Measurements from ENCODE around the gene TAF1L.
A peak's percentile ranks its signal among the peaks of the same experiment; 100 is the strongest.

The TAF1L gene

DNA sequence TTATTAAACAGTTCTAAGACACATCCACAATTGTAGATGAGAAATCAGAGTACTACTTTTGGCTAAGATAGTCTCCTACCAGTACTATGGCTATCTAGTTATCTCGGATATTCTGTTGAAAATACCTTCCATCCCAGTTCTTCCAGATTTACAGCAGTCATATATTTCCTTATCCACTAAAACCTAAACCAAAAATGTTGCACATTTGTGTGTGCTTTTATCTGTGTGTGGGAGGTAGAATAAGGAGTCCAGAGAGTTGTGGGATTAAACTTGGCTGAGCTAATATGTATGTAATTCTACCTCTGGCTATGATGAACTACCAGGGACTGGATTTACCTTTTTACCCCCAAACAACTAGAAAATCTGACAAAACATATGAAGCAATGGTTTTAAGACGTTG lies 45.0 kb downstream of the TAF1L start:
- DNase-seq, result no peak

DNA sequence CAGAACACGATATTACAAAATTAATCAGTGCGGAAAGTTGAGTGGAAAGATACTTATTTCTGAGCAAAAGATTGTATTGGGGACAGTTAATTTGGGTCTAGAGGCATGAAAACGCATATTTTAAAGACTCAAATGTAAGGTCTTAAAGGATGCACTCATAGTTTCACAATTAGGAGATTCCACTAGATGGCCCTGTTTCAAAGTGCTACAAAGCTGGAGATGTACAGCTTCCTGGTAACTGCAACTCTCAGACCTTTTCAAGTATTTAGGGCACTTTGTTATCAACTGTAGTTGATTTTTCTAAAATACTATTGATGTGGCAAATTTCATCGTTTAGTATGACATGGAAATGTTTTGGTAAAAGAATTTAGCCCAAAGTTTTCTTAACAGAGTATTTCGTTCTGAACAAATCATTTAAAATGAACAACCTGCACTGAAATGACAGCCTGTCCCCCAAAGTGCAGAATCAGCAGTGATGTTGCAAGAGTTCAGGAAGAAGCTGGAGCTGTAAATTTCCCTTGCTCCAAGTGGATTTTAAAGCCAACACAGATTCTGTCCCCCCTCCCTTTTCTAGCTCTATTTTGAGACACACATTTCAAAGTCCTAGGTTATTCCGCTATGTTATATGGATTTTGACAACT lies 46.3 kb downstream of the TAF1L start:
- DNase-seq, result peak; percentile 28

DNA sequence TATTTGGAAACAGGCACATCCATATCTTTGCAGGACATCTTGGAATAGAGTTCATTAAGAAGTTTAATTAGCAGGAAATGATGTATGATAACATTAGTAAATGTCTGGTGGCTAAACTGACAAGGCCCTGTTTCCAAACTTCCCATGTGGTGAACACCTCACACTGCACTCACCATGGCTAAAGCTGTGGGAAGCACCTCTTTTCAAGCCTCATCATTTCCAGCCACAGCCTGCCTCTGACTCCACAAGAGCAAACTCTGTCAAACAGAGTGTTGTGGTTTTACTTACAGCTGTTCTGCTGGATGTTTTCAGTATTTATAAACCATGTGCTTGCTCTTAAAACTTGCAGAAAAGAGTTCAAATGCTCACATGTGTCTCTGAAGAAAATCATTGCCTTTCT lies 47.6 kb downstream of the TAF1L start:
- peak; percentile 16 for DNase-seq

DNA sequence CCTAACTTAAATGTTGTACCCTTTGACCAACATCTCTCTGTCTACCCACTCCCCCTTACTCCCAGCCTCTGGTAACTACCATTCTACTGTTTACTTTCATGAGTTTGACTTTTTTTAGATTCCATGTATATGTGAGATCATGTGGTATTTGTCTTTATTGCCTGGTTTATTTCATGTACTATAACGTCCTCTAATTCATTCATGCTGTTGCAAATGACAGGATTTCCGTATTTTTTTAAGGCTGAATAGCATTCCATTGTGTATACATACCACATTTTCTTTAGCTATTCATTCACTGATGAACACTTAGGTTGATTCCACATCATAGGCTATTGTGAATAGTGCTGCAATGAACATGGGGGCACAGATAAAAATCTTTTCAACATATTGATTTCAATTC lies 50.7 kb downstream of the TAF1L start:
- DNase-seq, result no peak

DNA sequence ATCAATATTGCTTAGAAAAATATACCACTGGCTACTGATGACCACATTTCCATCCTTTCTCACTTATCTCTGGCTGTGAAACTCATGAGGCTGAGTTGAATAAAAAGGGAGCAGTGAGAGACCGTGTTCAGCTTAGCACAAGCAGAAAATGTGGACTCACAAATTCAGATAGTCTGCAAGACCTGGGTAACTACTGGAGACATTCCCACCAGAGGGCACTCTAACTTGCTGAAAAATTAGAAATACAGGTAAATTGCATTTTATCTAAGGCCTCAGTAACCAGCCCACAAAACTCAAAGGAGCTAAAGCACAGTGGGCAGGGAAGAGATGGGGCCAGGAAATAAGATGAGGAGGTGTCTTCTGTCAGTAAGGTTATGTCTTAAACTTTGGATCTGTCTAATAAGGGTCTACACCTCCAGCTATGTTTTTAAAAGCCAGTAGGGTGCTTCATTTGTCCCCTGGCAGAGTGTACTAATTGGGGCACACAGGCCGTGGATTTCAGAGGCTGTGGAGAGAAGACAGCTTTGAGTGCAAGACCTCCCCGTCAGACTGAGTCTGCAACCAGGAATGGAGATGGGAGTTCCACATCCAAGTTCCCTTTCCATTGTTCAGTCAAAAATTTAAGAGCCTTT lies 53.8 kb downstream of the TAF1L start:
- peak; percentile 44 for DNase-seq

GRCh38 chr9:32580631-32581300 lies 54.7 kb downstream of the TAF1L start:
- DNase-seq, result no peak

GRCh38 chr9:32579706-32580331 lies 55.6 kb downstream of the TAF1L start:
- peak; percentile 79 for DNase-seq

Measured in activated CD4-positive, alpha-beta T cell treated with anti-CD3 and anti-CD28 coated beads, Interleukin-2, Interleukin-6, amounts not matched to agents 100 ng/mL and 50 ng/mL, durations not matched to agents 16 hours and 8 hours (primary cell).